Measurements from ENCODE around the gene SAMHD1.

SAMHD1 gene

GRCh38 chr20:36848677-36849076, 102.8 kb downstream of the SAMHD1 start:
- Histone ChIP-seq H2AFZ (ENCODE audit: low read length) (no peak overlapping the region), H3K27ac (ENCODE audit: low read depth, low read length, poor library complexity, severe bottlenecking) (peak overlapping the region; percentile 97), H3F3A (ENCODE audit: insufficient read depth, low read length) (peaks cover 1% of the 10 kb centered on the region; the same call in 1 of the 2 replicates), H3K36me3 (ENCODE audit: insufficient read depth, low read length) (peaks cover 9% of the 10 kb centered on the region), H3K4me3 (ENCODE audit: low read depth, low read length, poor library complexity, severe bottlenecking) (no peak overlapping the region), H3K4me1 (ENCODE audit: insufficient read depth, low read length, severe bottlenecking) (peaks cover 78% of the 10 kb centered on the region), H3K9me3 (ENCODE audit: low read length) (peaks cover 4% of the 10 kb centered on the region; the same call in 1 of the 2 replicates), H4K20me1 (ENCODE audit: insufficient read depth, low read length) (no peaks in the 10 kb centered on the region), H3K79me2 (ENCODE audit: insufficient read depth, low read length) (no peaks in the 10 kb centered on the region), H3K4me2 (ENCODE audit: low read length) (no peak overlapping the region), H3K9me2 (ENCODE audit: low read depth, low read length) (no peaks in the 10 kb centered on the region), H3K27me3 (ENCODE audit: insufficient read depth, low read length) (no peaks in the 10 kb centered on the region), H3K9ac (ENCODE audit: low read length) (no peak overlapping the region; the same call in 1 of the 2 replicates)
- TF ChIP-seq EZH2 (IDR thresholded peaks at IDR 0.05; ENCODE audit: borderline replicate concordance, low read length): no peak
- TF ChIP-seq, protein P1, sequence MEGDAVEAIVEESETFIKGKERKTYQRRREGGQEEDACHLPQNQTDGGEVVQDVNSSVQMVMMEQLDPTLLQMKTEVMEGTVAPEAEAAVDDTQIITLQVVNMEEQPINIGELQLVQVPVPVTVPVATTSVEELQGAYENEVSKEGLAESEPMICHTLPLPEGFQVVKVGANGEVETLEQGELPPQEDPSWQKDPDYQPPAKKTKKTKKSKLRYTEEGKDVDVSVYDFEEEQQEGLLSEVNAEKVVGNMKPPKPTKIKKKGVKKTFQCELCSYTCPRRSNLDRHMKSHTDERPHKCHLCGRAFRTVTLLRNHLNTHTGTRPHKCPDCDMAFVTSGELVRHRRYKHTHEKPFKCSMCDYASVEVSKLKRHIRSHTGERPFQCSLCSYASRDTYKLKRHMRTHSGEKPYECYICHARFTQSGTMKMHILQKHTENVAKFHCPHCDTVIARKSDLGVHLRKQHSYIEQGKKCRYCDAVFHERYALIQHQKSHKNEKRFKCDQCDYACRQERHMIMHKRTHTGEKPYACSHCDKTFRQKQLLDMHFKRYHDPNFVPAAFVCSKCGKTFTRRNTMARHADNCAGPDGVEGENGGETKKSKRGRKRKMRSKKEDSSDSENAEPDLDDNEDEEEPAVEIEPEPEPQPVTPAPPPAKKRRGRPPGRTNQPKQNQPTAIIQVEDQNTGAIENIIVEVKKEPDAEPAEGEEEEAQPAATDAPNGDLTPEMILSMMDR (IDR thresholded peaks at IDR 0.05; ENCODE audit: low read length): no peak

GRCh38 chr20:36848078-36848660, 103.3 kb downstream of the SAMHD1 start:
- Histone ChIP-seq H3K4me3 (ENCODE audit: low read depth, low read length, poor library complexity, severe bottlenecking) (no peak overlapping the region), H3F3A (ENCODE audit: insufficient read depth, low read length) (peaks cover 3% of the 10 kb centered on the region; the same call in 1 of the 2 replicates), H3K27me3 (ENCODE audit: insufficient read depth, low read length) (no peaks in the 10 kb centered on the region), H4K20me1 (ENCODE audit: insufficient read depth, low read length) (no peaks in the 10 kb centered on the region), H2AFZ (ENCODE audit: low read length) (no peak overlapping the region), H3K36me3 (ENCODE audit: insufficient read depth, low read length) (peaks cover 9% of the 10 kb centered on the region), H3K79me2 (ENCODE audit: insufficient read depth, low read length) (no peaks in the 10 kb centered on the region), H3K4me1 (ENCODE audit: insufficient read depth, low read length, severe bottlenecking) (peaks cover 81% of the 10 kb centered on the region), H3K9me3 (ENCODE audit: low read length) (peaks cover 4% of the 10 kb centered on the region; the same call in 1 of the 2 replicates), H3K4me2 (ENCODE audit: low read length) (no peak overlapping the region), H3K9me2 (ENCODE audit: low read depth, low read length) (no peaks in the 10 kb centered on the region), H3K9ac (ENCODE audit: low read length) (no peak overlapping the region; the same call in 1 of the 2 replicates), H3K27ac (ENCODE audit: low read depth, low read length, poor library complexity, severe bottlenecking) (peak overlapping the region; percentile 97)
- TF ChIP-seq, protein P1 (IDR thresholded peaks at IDR 0.05; ENCODE audit: low read length): no peak
- no peak for TF ChIP-seq EZH2 (IDR thresholded peaks at IDR 0.05; ENCODE audit: borderline replicate concordance, low read length)

GRCh38 chr20:36847710-36848040, 103.8 kb downstream of the SAMHD1 start:
- Histone ChIP-seq H3K36me3 (ENCODE audit: insufficient read depth, low read length) (peaks cover 9% of the 10 kb centered on the region), H3K9me2 (ENCODE audit: low read depth, low read length) (no peaks in the 10 kb centered on the region), H3K27ac (ENCODE audit: low read depth, low read length, poor library complexity, severe bottlenecking) (peak overlapping the region; percentile 97), H3K4me3 (ENCODE audit: low read depth, low read length, poor library complexity, severe bottlenecking) (no peak overlapping the region), H2AFZ (ENCODE audit: low read length) (no peak overlapping the region), H3F3A (ENCODE audit: insufficient read depth, low read length) (peaks cover 3% of the 10 kb centered on the region; the same call in 1 of the 2 replicates), H3K27me3 (ENCODE audit: insufficient read depth, low read length) (no peaks in the 10 kb centered on the region), H3K9ac (ENCODE audit: low read length) (no peak overlapping the region), H3K9me3 (ENCODE audit: low read length) (peaks cover 4% of the 10 kb centered on the region; the same call in 1 of the 2 replicates), H3K79me2 (ENCODE audit: insufficient read depth, low read length) (no peaks in the 10 kb centered on the region), H3K4me1 (ENCODE audit: insufficient read depth, low read length, severe bottlenecking) (peaks cover 83% of the 10 kb centered on the region), H4K20me1 (ENCODE audit: insufficient read depth, low read length) (no peaks in the 10 kb centered on the region), H3K4me2 (ENCODE audit: low read length) (no peak overlapping the region)
- TF ChIP-seq, protein P1 (IDR thresholded peaks at IDR 0.05; ENCODE audit: low read length): no peak
- TF ChIP-seq EZH2 (IDR thresholded peaks at IDR 0.05; ENCODE audit: borderline replicate concordance, low read length): no peak
